NT2/D1 (cell line): Measurements from ENCODE around the gene HIRA.
A peak's percentile ranks its signal among the peaks of the same experiment; 100 is the strongest.

ENCODE experiments used
- SUZ12 ChIP-seq: IDR thresholded peaks from 2 replicates; pipeline ENCODE4 v1.6.1; 2011; ENCODE audit not compliant: insufficient read length, insufficient read depth; ENCODE audit errors: extremely low read depth
- YY1 ChIP-seq: IDR thresholded peaks from 2 replicates; pipeline ENCODE4 v1.6.1; 2011; ENCODE audit not compliant: insufficient read length, insufficient read depth

- TF ChIP-seq SUZ12 (no peak), YY1 (peak; percentile 98)
Observed at GRCh38 chr22:19479355-19480172, 48.0 kb upstream of the HIRA start, which contains the start of gene CDC45.
